ENCODE data around the gene AADACL2.
"Not testable (repeated sequence)": the region's sequence is repeated elsewhere in the genome, so short reads cannot be mapped to it uniquely, and the experiment has no call there.

AADACL2 gene

GRCh38 chr3:151777880-151778279 lies 44.2 kb downstream of the AADACL2 start:
- TF ChIP-seq CTCF (IDR thresholded peaks at IDR 0.05; ENCODE audit: low read depth, low read length) (no peak), EZH2phosphoT487 (IDR thresholded peaks at IDR 0.05; ENCODE audit: low read depth) (no peak)
- no peaks in the 10 kb centered on the region for H3K79me2 ChIP-seq (ENCODE audit: low read length)
- no peaks in the 10 kb centered on the region for H4K20me1 ChIP-seq (ENCODE audit: insufficient read depth, low read length)
- H3K9me3 ChIP-seq (ENCODE audit: insufficient read depth, low read length), result no peaks in the 10 kb centered on the region
- H3K9ac ChIP-seq (ENCODE audit: low read length), result no peak overlapping the region
- no peaks in the 10 kb centered on the region for H3K36me3 ChIP-seq (replicated peaks; ENCODE audit: low read depth, low read length)
- H2AFZ ChIP-seq (ENCODE audit: low read depth, low read length), result no peak overlapping the region
- H3K4me2 ChIP-seq (ENCODE audit: low read length), result no peak overlapping the region
- no peaks in the 10 kb centered on the region for H3K4me1 ChIP-seq (ENCODE audit: low read length)
- H3K27ac ChIP-seq (ENCODE audit: low read length), result no peak overlapping the region
- no peak overlapping the region for H3K4me3 ChIP-seq (ENCODE audit: low read length)
- H3K27me3 ChIP-seq (ENCODE audit: low read depth, low read length), result no peaks in the 10 kb centered on the region

GRCh38 chr3:151787626-151788025 lies 53.9 kb downstream of the AADACL2 start:
- H3K9ac ChIP-seq (ENCODE audit: low read length), result no peak overlapping the region
- no peaks in the 10 kb centered on the region for H3K36me3 ChIP-seq (replicated peaks; ENCODE audit: low read depth, low read length)
- H2AFZ ChIP-seq (ENCODE audit: low read depth, low read length), result no peak overlapping the region
- H3K9me3 ChIP-seq (ENCODE audit: insufficient read depth, low read length), result no peaks in the 10 kb centered on the region
- no peaks in the 10 kb centered on the region for H3K79me2 ChIP-seq (ENCODE audit: low read length)
- peaks cover 4% of the 10 kb centered on the region; the same call in 1 of the 2 replicates for H3K4me1 ChIP-seq (ENCODE audit: low read length)
- H3K4me3 ChIP-seq (ENCODE audit: low read length), result no peak overlapping the region
- no peaks in the 10 kb centered on the region for H4K20me1 ChIP-seq (ENCODE audit: insufficient read depth, low read length)
- no peaks in the 10 kb centered on the region for H3K27me3 ChIP-seq (ENCODE audit: low read depth, low read length)
- TF ChIP-seq EZH2phosphoT487 (IDR thresholded peaks at IDR 0.05; ENCODE audit: low read depth), result no peak
- TF ChIP-seq CTCF (IDR thresholded peaks at IDR 0.05; ENCODE audit: low read depth, low read length), result no peak
- no peak overlapping the region for H3K27ac ChIP-seq (ENCODE audit: low read length)
- H3K4me2 ChIP-seq (ENCODE audit: low read length), result no peak overlapping the region

- H3K79me2 ChIP-seq (ENCODE audit: low read length), result no peaks in the 10 kb centered on the region
- no peak overlapping the region for H3K4me3 ChIP-seq (ENCODE audit: low read length)
- H3K27me3 ChIP-seq (ENCODE audit: low read depth, low read length), result no peaks in the 10 kb centered on the region
- no peaks in the 10 kb centered on the region for H3K9me3 ChIP-seq (ENCODE audit: insufficient read depth, low read length)
- H3K4me2 ChIP-seq (ENCODE audit: low read length), result no peak overlapping the region
- peaks cover 4% of the 10 kb centered on the region; the same call in 1 of the 2 replicates for H3K4me1 ChIP-seq (ENCODE audit: low read length)
- no peak overlapping the region for H2AFZ ChIP-seq (ENCODE audit: low read depth, low read length)
- H3K27ac ChIP-seq (ENCODE audit: low read length), result no peak overlapping the region
- no peaks in the 10 kb centered on the region for H3K36me3 ChIP-seq (replicated peaks; ENCODE audit: low read depth, low read length)
- no peak overlapping the region for H3K9ac ChIP-seq (ENCODE audit: low read length)
- H4K20me1 ChIP-seq (ENCODE audit: insufficient read depth, low read length), result no peaks in the 10 kb centered on the region
- TF ChIP-seq EZH2phosphoT487 (IDR thresholded peaks at IDR 0.05; ENCODE audit: low read depth) (no peak), CTCF (IDR thresholded peaks at IDR 0.05; ENCODE audit: low read depth, low read length) (no peak)
Observed at GRCh38 chr3:151788401-151788800, 54.7 kb downstream of the AADACL2 start.

GRCh38 chr3:151789853-151790463 lies 56.2 kb downstream of the AADACL2 start:
- Histone ChIP-seq H3K9me3 (ENCODE audit: insufficient read depth, low read length) (no peaks in the 10 kb centered on the region), H3K36me3 (replicated peaks; ENCODE audit: low read depth, low read length) (no peaks in the 10 kb centered on the region), H3K27me3 (ENCODE audit: low read depth, low read length) (no peaks in the 10 kb centered on the region), H3K4me3 (ENCODE audit: low read length) (no peak overlapping the region), H3K4me2 (ENCODE audit: low read length) (no peak overlapping the region; the same call in 1 of the 2 replicates), H4K20me1 (ENCODE audit: insufficient read depth, low read length) (no peaks in the 10 kb centered on the region), H3K4me1 (ENCODE audit: low read length) (peaks cover 4% of the 10 kb centered on the region; the same call in 1 of the 2 replicates), H3K27ac (ENCODE audit: low read length) (no peak overlapping the region), H3K79me2 (ENCODE audit: low read length) (no peaks in the 10 kb centered on the region), H3K9ac (ENCODE audit: low read length) (no peak overlapping the region), H2AFZ (ENCODE audit: low read depth, low read length) (no peak overlapping the region)
- TF ChIP-seq CTCF (IDR thresholded peaks at IDR 0.05; ENCODE audit: low read depth, low read length) (no peak), EZH2phosphoT487 (IDR thresholded peaks at IDR 0.05; ENCODE audit: low read depth) (no peak)

- not testable (repeated sequence) for H4K20me1 ChIP-seq (ENCODE audit: insufficient read depth, low read length); H3K4me3 ChIP-seq (ENCODE audit: low read length); H3K27me3 ChIP-seq (ENCODE audit: low read depth, low read length); H3K4me2 ChIP-seq (ENCODE audit: low read length); H3K79me2 ChIP-seq (ENCODE audit: low read length); H3K9me3 ChIP-seq (ENCODE audit: insufficient read depth, low read length); H3K4me1 ChIP-seq (ENCODE audit: low read length); H2AFZ ChIP-seq (ENCODE audit: low read depth, low read length); H3K27ac ChIP-seq (ENCODE audit: low read length); H3K9ac ChIP-seq (ENCODE audit: low read length); H3K36me3 ChIP-seq (replicated peaks; ENCODE audit: low read depth, low read length)
Observed at GRCh38 chr3:151790763-151791162, 57.0 kb downstream of the AADACL2 start.
